HUES64 (cell line): Measurements from ENCODE around the gene DAPK3.
"Not testable (repeated sequence)": the region's sequence is repeated elsewhere in the genome, so short reads cannot be mapped to it uniquely, and the experiment has no call there.

Experiments used
- H3K27ac ChIP-seq: 2 replicates; pipeline ENCODE4 v1.7.0; 2013; ENCODE audit warnings: low read depth, low read length, inconsistent platforms
- H3K27me3 ChIP-seq: 2 replicates; pipeline ENCODE4 v1.6.1; 2013; ENCODE audit warnings: mild to moderate bottlenecking, low read length; ENCODE audit not compliant: insufficient read depth
- H3K36me3 ChIP-seq: 2 replicates; pipeline ENCODE4 v1.6.1; 2013; ENCODE audit warnings: mild to moderate bottlenecking, low read length; ENCODE audit not compliant: insufficient read depth
- H3K4me1 ChIP-seq: 2 replicates; pipeline ENCODE4 v1.6.1; 2013; ENCODE audit warnings: mild to moderate bottlenecking, low read length, moderate library complexity; ENCODE audit not compliant: insufficient read depth
- H3K4me3 ChIP-seq: 2 replicates; pipeline ENCODE4 v1.5.1; 2013; ENCODE audit warnings: mild to moderate bottlenecking, low read length, moderate library complexity
- H3K9ac ChIP-seq: 2 replicates; pipeline ENCODE4 v1.6.1; 2013; ENCODE audit warnings: mild to moderate bottlenecking, low read depth, low read length
- H3K9me3 ChIP-seq: 2 replicates; pipeline ENCODE4 v1.6.1; 2013; ENCODE audit warnings: low read depth, low read length; ENCODE audit not compliant: insufficient read depth
- WGBS: fragments of 150-250, 120-280 bp; methylation state at CpG from one replicate; pipeline ENCODE4 v1.1.7; 2013; ENCODE audit warnings: missing lambda C conversion rate; 5-methylcytosine and 5-hydroxymethylcytosine counted together

The DAPK3 gene

DNA sequence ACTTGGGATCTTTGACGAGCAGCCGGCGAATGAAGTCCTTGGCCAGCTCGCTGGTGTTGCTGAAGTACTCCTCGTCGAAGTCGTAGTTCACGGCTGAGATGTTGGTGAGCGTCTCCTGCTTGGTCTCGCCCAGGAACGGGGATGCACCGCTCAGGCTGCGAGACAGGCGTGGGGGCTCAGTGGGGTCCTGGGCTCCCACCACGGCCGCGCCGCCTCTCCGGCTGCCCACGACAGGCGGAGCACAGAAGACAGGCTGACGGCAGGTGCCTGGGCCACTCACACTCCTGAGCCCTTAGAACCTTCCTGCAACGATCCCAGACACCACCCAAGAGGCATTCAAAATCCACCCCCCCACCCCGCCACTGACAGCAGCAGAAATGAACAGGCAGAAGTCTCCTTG is 9.9 kb downstream of the DAPK3 start:
- Histone ChIP-seq H3K4me3 (no peak overlapping the region), H3K9ac (no peak overlapping the region), H3K4me1 (no peaks in the 10 kb centered on the region), H3K27ac (no peak overlapping the region), H3K9me3 (no peaks in the 10 kb centered on the region), H3K27me3 (no peaks in the 10 kb centered on the region), H3K36me3 (peaks cover 84% of the 10 kb centered on the region)
- 96% methylated on average over 24 of the region's 24 CpGs for WGBS

- H3K4me3 ChIP-seq = no peak overlapping the region
- no peak overlapping the region for H3K9ac ChIP-seq
- H3K36me3 ChIP-seq = peaks cover 77% of the 10 kb centered on the region
- H3K9me3 ChIP-seq = no peaks in the 10 kb centered on the region
- WGBS = 97% methylated on average over 15 of the region's 15 CpGs
- no peak overlapping the region for H3K27ac ChIP-seq
- no peaks in the 10 kb centered on the region for H3K4me1 ChIP-seq
- H3K27me3 ChIP-seq = no peaks in the 10 kb centered on the region
These were observed 11.2 kb downstream of the DAPK3 start for GRCh38 chr19:3959766-3960131.

- H3K27me3 ChIP-seq = no peaks in the 10 kb centered on the region
- H3K4me3 ChIP-seq = no peak overlapping the region
- H3K27ac ChIP-seq = no peak overlapping the region
- H3K9ac ChIP-seq = no peak overlapping the region
- no peaks in the 10 kb centered on the region for H3K9me3 ChIP-seq
- no peaks in the 10 kb centered on the region for H3K4me1 ChIP-seq
- peaks cover 72% of the 10 kb centered on the region for H3K36me3 ChIP-seq
- WGBS = 96% methylated on average over 86 of the region's 86 CpGs
These were observed 11.8 kb downstream of the DAPK3 start for GRCh38 chr19:3958836-3959765.

DNA sequence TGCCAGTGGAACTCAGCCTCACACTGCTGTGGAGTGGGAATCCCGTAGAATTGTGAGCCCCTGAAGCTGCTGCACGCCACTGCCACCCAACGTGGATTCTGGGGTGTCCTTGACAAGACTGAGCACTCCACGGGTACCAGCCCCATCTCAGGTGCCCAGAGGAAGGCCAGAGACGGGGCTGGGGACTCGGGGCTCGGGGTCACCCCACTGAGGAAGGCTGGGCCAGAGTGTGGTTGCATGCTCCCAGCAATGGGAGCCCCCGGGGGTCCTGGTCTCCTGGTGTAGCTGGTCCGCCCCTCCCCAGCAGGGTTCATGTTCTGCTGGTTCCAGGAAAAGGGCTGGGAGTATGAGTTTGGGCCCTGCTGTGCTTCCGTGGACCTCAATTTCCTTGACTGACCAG is 15.2 kb downstream of the DAPK3 start:
- peaks cover 41% of the 10 kb centered on the region for H3K36me3 ChIP-seq
- H3K4me3 ChIP-seq = no peak overlapping the region
- no peaks in the 10 kb centered on the region for H3K4me1 ChIP-seq
- WGBS = 94% methylated on average over 10 of the region's 10 CpGs
- H3K27me3 ChIP-seq = no peaks in the 10 kb centered on the region
- H3K9me3 ChIP-seq = no peaks in the 10 kb centered on the region
- no peak overlapping the region for H3K9ac ChIP-seq
- no peak overlapping the region for H3K27ac ChIP-seq

- WGBS = 88% methylated on average over 13 of the region's 13 CpGs
- H3K27me3 ChIP-seq, H3K4me1 ChIP-seq, H3K9me3 ChIP-seq, H3K4me3 ChIP-seq, H3K27ac ChIP-seq, H3K9ac ChIP-seq: not testable (repeated sequence)
- H3K36me3 ChIP-seq = peaks cover 37% of the 10 kb centered on the region
These were observed 15.6 kb downstream of the DAPK3 start for GRCh38 chr19:3955276-3955675.

DNA sequence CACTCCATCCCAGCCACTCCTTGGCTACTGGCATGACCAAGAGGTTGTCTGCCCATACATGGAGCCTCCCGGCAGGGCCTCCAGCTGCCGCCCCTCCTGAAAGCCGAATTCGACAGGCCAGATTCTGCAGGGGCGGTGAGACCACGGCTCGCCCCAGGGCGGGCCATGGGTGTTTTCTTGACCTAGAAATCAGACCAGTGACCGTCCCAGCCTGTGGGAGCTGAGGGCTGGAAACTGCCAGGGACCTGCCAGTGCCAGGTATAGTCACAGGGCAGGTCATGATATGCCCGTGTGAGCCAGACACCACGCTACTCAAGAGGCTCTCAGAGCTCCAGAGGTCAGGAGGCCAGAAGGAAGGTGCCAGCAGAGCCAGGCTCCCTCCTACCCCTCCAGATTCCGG is 16.8 kb downstream of the DAPK3 start:
- H3K9ac ChIP-seq = no peak overlapping the region

DNA sequence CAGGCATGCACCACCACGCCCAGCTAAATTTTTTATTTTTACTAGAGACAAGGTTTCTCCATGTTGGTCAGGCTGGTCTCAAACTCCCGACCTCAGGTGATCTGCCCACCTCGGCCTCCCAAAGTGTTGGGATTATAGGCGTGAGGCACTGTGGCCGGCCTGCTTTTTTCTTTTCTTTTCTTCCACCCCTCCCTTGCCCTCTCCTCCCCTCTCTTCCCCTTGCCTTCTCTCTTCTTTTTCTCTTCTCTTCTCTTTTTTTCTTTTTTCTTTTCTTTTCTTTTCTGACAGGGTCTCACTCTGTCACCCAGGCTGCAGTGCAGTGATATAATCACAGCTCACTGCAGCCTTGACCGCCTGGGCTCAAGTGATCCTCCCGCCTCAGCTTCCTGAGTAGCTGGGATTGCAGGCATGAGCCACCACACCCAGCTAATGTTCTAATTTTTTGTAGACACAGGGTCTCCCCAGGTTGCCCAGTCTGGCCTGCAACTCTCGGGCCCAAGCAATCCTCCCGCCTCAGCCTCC is 18.1 kb downstream of the DAPK3 start:
- H3K27ac ChIP-seq, H3K4me3 ChIP-seq, H3K27me3 ChIP-seq, H3K9ac ChIP-seq, H3K4me1 ChIP-seq, H3K9me3 ChIP-seq: not testable (repeated sequence)
- WGBS = 92% methylated on average over 9 of the region's 9 CpGs
- peaks cover 12% of the 10 kb centered on the region for H3K36me3 ChIP-seq

More for the DNA sequence above, 16.8 kb downstream of the DAPK3 start:
- Histone ChIP-seq H3K4me3 (no peak overlapping the region), H3K27me3 (no peaks in the 10 kb centered on the region), H3K27ac (peak overlapping the region; percentile 46; the same call in 1 of the 2 replicates), H3K9me3 (no peaks in the 10 kb centered on the region), H3K4me1 (no peaks in the 10 kb centered on the region), H3K36me3 (peaks cover 25% of the 10 kb centered on the region)
- 93% methylated on average over 12 of the region's 12 CpGs for WGBS

GRCh38 chr19:3950871-3951861 is 19.7 kb downstream of the DAPK3 start:
- peak overlapping the region; percentile 18; the same call in 1 of the 2 replicates for H3K27ac ChIP-seq
- no peaks in the 10 kb centered on the region for H3K4me1 ChIP-seq
- no peaks in the 10 kb centered on the region for H3K9me3 ChIP-seq
- no peak overlapping the region; the same call in 1 of the 2 replicates for H3K9ac ChIP-seq
- WGBS = 79% methylated on average over 41 of the region's 41 CpGs
- no peak overlapping the region for H3K4me3 ChIP-seq
- H3K27me3 ChIP-seq = no peaks in the 10 kb centered on the region
- peaks cover 3% of the 10 kb centered on the region; the same call in 1 of the 2 replicates for H3K36me3 ChIP-seq

DNA sequence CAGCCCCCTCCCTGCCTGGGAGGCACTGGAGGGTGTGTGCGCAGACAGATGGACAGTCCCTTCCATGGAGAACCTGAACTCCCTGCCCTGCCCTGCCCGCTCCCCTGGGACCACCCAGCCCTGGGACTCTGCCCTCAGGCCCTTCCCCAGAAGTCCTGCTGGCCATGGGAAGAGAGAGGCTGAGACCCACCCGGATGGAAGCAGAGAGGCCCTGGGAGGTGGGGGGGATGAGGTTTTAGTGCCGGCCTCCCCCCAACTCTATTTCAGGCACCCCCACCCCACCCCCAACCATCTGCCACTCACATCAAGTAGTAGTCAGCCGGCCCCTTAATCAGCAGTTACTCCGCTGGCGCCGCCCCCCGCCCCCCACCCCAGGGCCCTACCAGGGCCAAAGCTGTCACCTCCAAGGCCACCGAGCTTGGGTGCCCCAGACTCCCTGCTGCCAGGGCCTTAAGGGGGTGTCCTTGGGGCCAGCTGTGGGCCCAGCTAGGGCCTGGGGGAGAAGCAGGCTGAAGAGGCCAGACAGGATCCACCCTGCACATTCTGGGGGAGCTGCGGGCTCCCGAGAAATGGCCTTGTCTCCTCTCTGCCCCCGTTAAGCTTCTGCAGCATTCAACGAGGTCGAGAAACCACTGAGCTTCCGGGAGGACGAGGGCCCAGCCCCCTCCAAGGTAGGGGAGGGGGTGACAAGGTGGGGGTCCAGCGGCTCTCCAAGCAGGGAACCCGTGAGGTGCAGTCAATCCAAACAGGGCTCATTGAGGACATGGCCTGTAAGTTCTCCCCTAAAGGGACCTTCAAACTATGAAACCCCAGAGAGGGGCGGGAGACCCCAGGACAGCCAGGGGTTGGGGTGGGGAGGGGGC is 20.7 kb downstream of the DAPK3 start:
- H3K9ac ChIP-seq = no peak overlapping the region
- no peaks in the 10 kb centered on the region for H3K4me1 ChIP-seq
- no peak overlapping the region for H3K27ac ChIP-seq
- no peaks in the 10 kb centered on the region for H3K36me3 ChIP-seq
- H3K9me3 ChIP-seq = no peaks in the 10 kb centered on the region
- no peak overlapping the region for H3K4me3 ChIP-seq
- 77% methylated on average over 18 of the region's 20 CpGs for WGBS
- H3K27me3 ChIP-seq = no peaks in the 10 kb centered on the region

DNA sequence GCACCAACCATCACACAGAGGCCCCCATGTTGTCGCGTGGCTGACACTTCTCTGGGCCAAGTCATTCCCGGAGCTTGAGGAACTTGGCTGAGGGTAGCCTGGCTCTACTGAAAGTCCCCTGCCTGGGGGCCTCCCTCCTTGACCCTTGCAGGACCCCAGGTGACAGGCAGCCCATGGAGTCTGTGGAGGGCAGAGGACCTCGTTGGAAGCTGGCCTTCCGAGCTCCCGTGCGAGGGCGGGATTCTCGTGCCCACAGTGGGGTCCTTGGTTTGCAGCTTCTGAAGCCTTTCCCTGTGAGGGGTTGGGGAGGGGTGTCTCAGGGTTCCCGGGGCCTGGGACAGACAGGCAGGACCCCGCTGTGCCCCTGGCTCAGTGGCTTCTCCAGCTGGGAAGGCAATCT is 21.6 kb downstream of the DAPK3 start:
- peaks cover 2% of the 10 kb centered on the region for H3K36me3 ChIP-seq
- H3K9me3 ChIP-seq = no peaks in the 10 kb centered on the region
- 90% methylated on average over 11 of the region's 11 CpGs for WGBS
- H3K4me3 ChIP-seq = no peak overlapping the region
- no peaks in the 10 kb centered on the region for H3K27me3 ChIP-seq
- no peak overlapping the region for H3K9ac ChIP-seq
- no peak overlapping the region for H3K27ac ChIP-seq
- no peaks in the 10 kb centered on the region for H3K4me1 ChIP-seq
